HG02642 (cell line): ENCODE measurements around the gene SSBP2.
A peak's percentile ranks its signal among the peaks of the same experiment; 100 is the strongest.

ENCODE experiments used
- ATAC-seq: cut with Tn5 transposase; IDR thresholded peaks from one replicate; pipeline ENCODE4 v1.9.1; 2021; ENCODE audit warnings: mild to moderate bottlenecking; ENCODE audit not compliant: unreplicated experiment, poor library complexity

The SSBP2 gene

GRCh38 chr5:81751009-81751835 lies at the start of gene SSBP2:
Gene SSBP2, minus strand, starts transcription at chr5:81751097. Its CDS starts 55 bp downstream, at chr5:81751042.
- ATAC-seq: peak; percentile 78

- ATAC-seq: no peak
Observed at GRCh38 chr5:81795666-81796065, 44.8 kb upstream of the SSBP2 start.

GRCh38 chr5:81794226-81794625 lies 43.3 kb upstream of the SSBP2 start:
- ATAC-seq: no peak

DNA sequence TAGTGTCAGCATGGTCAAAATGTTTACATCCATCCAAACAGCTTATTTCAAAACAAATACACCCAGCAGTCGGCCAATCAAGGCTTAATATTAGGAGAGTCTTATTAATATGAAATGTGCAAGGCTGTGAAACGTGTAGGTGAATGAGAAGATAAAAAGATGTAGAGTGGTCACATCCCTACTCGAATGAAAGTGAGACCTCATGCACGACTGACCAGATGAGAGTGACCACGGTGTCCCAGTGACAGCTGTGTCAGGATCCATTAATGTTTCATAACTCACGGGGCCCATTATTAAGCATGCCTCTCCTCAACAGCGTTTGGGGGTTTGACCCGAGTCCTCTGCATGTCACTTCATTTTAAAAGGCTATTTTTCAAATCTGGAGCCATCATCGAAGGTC lies 39.4 kb upstream of the SSBP2 start:
- ATAC-seq: no peak

DNA sequence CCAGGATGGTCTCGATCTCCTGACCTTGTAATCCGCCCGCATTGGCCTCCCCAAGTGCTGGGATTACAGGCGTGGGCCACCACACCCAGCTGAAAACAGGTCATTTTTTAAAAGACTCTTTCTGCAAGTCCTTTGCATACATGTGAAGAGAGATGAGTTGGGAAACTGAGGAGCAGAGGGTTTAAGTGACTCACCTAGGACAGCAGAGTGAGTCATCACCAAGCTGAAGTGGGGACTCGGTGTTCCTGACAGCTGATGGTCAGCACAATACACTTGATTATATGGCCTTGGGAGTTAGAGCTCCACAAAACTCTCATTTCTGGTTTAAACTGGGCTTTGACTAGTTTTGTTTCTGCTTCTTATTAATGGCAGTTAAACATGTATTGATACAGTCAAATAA lies 38.1 kb upstream of the SSBP2 start:
- ATAC-seq: no peak

GRCh38 chr5:81788329-81788728 lies 37.4 kb upstream of the SSBP2 start:
- ATAC-seq: no peak

DNA sequence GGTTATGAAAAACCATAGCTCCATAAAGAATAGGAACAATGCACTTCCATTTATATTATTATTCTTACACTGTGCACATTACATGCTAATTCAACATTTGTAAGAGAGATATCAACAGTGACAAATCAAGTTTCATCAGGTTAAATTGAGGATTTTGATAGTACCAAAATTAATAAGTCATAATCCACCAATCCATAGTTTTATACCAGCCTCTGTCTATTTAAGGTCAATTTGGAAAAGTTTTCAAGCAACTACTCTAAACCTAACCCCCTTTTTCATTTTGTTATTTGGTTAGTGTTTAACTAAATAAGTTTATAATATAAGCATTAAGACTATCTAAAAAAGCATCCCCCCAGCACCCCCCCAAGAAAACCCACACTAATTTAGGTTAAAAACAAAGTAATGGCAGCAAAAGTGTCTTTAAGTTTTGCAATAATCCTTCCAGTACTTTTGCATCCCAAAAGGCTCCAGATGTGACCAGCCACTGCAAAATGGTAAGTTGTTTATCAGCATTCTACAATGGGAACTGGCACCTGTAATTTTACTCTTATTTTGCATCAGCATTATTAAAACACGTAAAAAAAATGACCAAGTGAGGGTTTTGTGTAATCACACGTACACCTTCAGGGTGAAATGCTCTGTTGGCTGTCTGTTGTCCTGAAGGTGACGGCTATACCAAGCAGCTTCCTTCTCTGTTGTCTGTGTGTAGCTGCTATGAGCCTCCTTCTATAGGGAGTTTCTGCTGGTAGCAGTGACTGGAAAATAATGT lies 36.8 kb upstream of the SSBP2 start:
- no peak for ATAC-seq

GRCh38 chr5:81786991-81787390 lies 36.1 kb upstream of the SSBP2 start:
- no peak for ATAC-seq

DNA sequence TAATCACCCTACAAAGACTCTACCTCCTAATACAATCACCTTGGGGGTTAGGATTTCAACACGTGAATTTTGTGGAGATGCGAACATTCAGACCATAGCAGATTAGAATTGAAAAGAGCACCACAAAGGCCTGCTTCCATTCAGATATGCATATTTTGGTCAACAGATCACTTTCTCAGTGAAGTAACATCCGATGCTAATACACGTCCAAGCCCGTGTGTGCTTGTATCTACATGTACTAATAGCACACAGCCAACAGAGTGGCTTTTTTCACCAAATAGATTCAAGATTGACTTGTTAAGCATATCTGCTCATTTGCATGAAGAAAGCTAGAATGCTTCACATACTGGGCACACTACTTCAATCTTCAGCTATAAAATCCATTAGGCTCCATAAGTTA lies 35.6 kb upstream of the SSBP2 start:
- no peak for ATAC-seq

DNA sequence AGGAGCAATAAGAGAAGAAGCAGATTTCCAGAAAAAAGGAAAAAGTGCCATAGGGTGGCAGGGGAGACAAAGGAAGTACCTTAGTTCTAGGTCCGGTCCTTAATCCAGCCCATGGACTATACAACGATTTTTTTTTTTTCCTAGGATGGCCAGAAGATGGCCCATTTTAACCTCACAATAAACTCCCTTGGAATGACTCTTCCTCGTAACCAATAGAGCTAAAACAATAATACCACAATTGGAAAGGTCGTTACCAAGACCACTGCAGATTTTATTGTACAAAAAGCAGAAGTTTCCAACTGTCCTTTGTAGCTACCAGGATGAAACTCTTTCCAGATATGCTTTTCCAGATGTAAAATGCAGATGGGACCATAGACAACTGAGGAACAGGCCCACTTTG lies 34.4 kb upstream of the SSBP2 start:
- no peak for ATAC-seq

GRCh38 chr5:81783401-81783800 lies 32.5 kb upstream of the SSBP2 start:
- ATAC-seq: no peak

GRCh38 chr5:81782811-81783210 lies 31.9 kb upstream of the SSBP2 start:
- ATAC-seq: no peak

DNA sequence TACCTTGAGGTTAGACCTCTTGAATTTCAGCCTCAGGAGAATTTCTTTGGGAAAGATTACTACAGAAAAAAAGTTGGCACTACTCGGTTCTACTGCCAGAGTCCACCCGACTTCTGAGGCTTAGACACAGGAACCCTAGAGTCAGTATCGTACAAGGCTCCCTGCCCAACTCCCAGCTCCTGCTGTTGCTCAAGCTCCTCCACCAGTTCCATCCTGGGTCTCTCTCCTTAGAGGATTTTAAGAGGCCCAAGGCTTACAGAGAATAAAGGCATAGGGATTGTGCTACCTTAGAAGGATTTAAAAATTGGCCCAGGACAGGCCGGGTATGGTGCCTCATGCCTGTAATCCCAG lies 29.0 kb upstream of the SSBP2 start:
- ATAC-seq: no peak

GRCh38 chr5:81779125-81779915 lies 28.4 kb upstream of the SSBP2 start:
- peak; percentile 89 for ATAC-seq

DNA sequence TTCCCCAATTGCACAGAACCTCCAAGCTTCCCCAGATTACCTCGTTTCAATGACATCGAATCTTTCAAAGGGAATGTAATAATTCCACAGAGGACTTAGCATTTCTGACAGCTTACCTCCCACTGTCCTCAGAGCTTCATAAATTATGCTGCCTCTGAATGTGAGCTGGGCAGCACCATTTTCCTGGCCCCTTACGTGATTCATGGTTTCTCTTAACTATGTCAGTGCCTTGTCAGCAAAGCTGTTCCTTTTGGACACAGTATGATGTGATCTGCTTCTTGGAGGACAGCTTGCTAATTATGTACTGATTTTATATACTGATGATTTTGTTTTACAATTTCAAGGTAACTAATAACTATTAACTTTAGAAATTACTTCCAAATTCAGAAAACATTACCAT lies 27.7 kb upstream of the SSBP2 start:
- ATAC-seq: no peak

DNA sequence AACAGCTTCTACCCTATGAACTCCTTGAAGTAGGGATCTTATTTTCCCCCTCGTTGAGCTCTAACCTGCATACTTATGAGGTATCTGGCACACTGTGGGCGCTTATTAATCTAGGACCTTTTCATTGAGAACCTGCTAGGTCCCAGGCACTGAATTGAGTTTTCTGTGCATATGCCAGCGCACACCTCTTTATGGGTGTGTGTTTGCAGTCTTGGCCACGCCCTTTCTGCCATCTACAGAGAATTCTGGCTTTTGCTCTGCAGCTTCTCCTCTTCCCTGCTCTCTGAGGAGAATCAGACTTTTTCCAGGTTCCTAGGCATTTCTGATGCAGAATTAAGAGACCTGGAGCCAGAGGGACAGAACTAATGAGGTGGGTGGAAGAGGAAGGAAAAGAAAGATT lies 25.4 kb upstream of the SSBP2 start:
- ATAC-seq: no peak

DNA sequence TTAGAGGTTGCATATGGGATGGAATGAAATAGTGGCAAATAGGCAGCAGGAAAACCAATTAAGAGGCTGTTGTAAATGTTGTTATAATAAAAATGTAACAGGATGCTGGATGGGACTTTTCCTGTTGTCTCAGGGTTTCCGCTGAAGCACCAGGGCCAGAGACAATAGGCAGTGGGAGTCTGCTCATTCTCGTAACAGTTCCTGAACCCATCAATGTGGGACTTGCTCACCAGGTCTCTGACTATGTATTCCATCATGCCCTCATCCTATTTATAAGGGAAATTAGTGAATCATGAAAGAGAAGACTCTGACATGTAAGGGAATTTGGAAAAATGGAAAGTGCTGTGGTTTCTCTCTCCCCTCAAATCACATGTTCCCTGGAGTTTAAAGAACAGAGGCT lies 23.5 kb upstream of the SSBP2 start:
- ATAC-seq: no peak

DNA sequence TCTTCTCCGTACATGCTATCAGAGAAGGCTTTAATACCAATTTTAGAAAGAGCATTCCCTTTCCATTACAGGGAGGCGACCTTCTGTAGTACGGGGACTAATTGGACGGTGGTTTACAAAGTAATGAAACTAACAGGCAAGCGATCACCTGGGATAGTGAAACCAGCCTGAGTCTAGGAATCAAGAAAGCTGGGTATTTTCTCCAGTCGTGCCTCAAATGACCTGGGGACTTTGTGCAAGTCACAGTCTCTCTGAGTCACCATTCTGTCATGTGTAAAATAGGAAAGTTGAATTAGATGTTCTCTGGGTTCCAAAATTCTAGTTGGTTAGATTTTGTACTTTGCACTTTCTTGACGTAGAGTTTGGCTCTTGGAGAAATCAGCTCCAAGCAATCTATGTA lies 22.7 kb upstream of the SSBP2 start:
- ATAC-seq: no peak

GRCh38 chr5:81773161-81773560 lies 22.3 kb upstream of the SSBP2 start:
- ATAC-seq: no peak

GRCh38 chr5:81772488-81772887 lies 21.6 kb upstream of the SSBP2 start:
- ATAC-seq: no peak

DNA sequence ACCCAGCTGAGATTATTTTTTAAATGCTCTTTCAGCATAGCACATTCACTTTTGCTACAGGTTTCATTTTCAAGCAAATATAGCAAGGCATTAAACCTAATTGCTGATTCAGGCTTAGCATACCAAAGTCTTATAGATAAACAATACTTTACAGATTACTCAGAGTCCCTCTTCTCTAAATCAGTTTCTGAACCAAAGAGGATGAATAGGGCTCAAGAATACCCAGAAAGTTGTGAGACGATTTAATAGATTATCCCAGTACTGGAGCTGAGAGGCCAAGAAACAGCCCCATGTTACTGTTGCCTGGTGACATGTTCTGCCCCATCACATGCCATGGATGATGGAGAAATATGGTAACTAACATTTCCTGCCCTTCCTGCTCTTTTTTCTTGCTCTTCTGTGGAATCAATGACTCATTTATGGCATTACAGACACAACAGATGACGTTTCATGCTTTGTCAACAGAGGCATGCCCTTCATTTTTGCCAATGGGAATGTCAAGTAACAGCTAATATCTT lies 18.1 kb upstream of the SSBP2 start:
- ATAC-seq: no peak
